Neuron (in vitro differentiated cells): ENCODE data around the gene PSD.
A peak's percentile ranks its signal among the peaks of the same experiment; 100 is the strongest.

Experiments
- H2AFZ ChIP-seq: one replicate; pipeline ENCODE4 v1.6.1; 2013; ENCODE audit warnings: low read depth, mild to moderate bottlenecking, inconsistent platforms, low read length, moderate library complexity
- H3K27me3 ChIP-seq: one replicate; pipeline ENCODE4 v1.6.1; 2013; ENCODE audit warnings: low read length; ENCODE audit not compliant: insufficient read depth
- H3K36me3 ChIP-seq: one replicate; pipeline ENCODE4 v1.6.1; 2013; ENCODE audit warnings: low read length; ENCODE audit not compliant: insufficient read depth
- H3K4me1 ChIP-seq: one replicate; pipeline ENCODE4 v1.6.1; 2013; ENCODE audit warnings: low read length; ENCODE audit not compliant: insufficient read depth
- H3K4me3 ChIP-seq: 2 replicates; pipeline ENCODE4 v1.5.1; 2013; ENCODE audit warnings: mild to moderate bottlenecking, low read length, moderate library complexity
- H3K9me3 ChIP-seq: one replicate; pipeline ENCODE4 v1.6.1; 2013; ENCODE audit warnings: low read length

PSD gene

DNA sequence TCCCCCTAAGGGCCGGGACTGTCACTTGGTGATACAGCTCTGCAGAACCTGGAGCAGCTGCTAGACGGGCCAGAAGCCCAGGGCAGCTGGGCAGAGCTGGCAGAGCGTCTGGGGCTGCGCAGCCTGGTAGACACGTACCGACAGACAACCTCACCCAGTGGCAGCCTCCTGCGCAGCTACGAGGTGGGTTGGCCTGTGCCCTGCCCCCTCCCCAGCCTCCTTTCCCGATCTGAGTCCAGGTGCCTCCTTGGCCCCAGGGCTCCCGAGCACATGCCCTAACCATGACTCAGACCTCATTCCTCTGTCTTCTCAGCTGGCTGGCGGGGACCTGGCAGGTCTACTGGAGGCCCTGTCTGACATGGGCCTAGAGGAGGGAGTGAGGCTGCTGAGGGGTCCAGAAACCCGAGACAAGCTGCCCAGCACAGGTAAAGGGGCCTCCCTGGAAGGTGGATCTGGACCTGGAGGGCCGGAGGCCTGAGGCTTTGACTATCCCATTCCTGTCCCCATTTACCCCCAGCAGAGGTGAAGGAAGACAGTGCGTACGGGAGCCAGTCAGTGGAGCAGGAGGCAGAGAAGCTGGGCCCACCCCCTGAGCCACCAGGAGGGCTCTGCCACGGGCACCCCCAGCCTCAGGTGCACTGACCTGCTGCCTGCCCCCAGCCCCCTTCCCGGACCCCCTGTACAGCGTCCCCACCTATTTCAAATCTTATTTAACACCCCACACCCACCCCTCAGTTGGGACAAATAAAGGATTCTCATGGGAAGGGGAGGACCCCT lies 16.7 kb downstream of the PSD start:
- H3K4me1 ChIP-seq: peaks cover 6% of the 10 kb centered on the region
- no peak overlapping the region for H2AFZ ChIP-seq
- no peaks in the 10 kb centered on the region for H3K27me3 ChIP-seq
- H3K36me3 ChIP-seq: peaks cover 31% of the 10 kb centered on the region
- no peak overlapping the region for H3K4me3 ChIP-seq
- H3K9me3 ChIP-seq: no peaks in the 10 kb centered on the region

DNA sequence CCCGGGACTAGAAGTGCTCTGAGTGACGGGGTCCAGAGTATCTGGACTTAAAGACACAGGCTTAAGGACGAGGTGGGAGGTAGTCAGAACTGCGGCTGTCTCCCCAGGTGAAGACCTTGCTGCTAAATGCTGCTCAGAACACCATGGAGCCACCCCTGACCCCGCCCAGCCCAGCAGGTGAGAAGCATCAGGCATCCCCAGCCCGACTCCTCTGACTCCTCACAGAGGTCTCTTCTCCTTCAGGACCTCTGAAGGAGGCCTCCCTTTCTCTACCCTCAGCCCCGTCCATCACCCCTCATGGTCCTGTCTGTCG lies 17.3 kb downstream of the PSD start:
- Histone ChIP-seq H3K27me3 (no peaks in the 10 kb centered on the region), H3K4me3 (no peak overlapping the region), H3K4me1 (peaks cover 8% of the 10 kb centered on the region), H3K9me3 (no peaks in the 10 kb centered on the region), H2AFZ (no peak overlapping the region), H3K36me3 (peaks cover 31% of the 10 kb centered on the region)

DNA sequence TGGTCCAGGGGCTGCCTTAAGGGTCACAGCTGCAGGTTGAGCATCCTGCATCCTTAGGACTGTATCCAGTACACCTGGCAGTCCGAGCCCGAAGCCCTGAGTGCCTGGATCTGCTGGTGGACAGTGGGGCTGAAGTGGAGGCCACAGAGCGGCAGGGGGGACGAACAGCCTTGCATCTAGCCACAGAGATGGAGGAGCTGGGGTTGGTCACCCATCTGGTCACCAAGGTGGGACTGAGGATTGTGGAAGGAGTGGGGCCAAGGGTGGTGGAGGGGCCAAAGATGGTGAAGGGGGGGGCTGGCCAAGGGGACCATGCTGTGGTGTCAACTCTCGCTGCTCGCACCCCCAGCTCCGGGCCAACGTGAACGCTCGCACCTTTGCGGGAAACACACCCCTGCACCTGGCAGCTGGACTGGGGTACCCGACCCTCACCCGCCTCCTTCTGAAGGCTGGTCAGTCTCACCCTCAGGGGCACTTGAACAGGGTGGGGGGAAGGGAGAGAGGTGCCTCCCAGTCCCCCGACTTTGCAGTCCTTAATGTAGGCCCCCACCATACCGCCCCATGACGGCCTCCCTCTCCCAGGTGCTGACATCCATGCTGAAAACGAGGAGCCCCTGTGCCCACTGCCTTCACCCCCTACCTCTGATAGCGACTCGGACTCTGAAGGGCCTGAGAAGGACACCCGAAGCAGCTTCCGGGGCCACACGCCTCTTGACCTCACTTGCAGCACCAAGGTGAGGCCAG lies 17.8 kb downstream of the PSD start:
- H3K36me3 ChIP-seq: peaks cover 31% of the 10 kb centered on the region
- H3K4me1 ChIP-seq: peaks cover 14% of the 10 kb centered on the region
- H3K9me3 ChIP-seq: no peaks in the 10 kb centered on the region
- no peaks in the 10 kb centered on the region for H3K27me3 ChIP-seq
- H3K4me3 ChIP-seq: no peak overlapping the region
- no peak overlapping the region for H2AFZ ChIP-seq

DNA sequence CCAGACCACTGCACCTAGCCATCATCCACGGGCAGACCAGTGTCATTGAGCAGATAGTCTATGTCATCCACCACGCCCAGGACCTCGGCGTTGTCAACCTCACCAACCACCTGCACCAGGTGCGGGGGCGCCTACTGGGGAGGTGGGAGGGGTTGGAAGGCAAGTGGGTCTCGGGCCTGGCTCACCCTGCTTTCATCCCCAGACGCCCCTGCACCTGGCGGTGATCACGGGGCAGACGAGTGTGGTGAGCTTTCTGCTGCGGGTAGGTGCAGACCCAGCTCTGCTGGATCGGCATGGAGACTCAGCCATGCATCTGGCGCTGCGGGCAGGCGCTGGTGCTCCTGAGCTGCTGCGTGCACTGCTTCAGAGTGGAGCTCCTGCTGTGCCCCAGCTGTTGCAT lies 18.5 kb downstream of the PSD start:
- Histone ChIP-seq H3K9me3 (no peaks in the 10 kb centered on the region), H3K4me3 (no peak overlapping the region), H2AFZ (no peak overlapping the region), H3K27me3 (no peaks in the 10 kb centered on the region), H3K4me1 (peaks cover 16% of the 10 kb centered on the region), H3K36me3 (peaks cover 31% of the 10 kb centered on the region)

DNA sequence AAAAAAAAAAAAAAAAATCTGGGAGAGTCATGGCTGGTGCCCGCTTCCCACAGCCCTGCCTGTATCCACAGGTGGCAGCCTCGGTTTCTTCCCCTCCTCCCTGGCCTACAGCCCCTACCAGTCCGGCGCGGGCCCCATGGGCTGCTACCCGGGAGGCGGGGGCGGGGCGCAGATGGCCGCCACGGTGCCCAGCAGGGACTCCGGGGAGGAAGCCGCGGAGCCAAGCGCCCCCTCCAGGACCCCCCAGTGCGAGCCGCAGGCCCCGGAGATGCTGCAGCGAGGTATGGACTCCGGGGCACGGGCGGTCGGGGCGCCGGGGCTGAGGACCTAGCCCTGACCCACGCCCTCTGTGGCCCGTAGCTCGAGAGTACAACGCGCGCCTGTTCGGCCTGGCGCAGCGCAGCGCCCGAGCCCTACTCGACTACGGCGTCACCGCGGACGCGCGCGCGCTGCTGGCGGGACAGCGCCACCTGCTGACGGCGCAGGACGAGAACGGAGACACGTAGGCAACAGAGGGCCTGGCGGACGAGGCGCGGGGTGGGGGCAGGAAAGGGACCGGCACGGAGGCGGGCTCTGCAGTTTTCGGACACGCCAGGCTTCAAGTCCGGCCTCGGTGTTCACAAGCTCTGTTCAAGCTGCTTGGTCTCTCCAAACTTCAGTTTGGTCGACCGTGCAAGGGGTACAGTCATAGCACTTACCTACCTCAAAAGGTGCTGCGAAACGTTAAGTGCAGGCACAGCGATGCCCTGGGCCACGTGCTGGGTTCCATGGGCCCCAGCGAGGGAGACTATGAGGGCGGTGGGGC lies 19.2 kb downstream of the PSD start:
- Histone ChIP-seq H2AFZ (peak overlapping the region; percentile 3), H3K4me1 (peaks cover 22% of the 10 kb centered on the region), H3K9me3 (no peaks in the 10 kb centered on the region), H3K4me3 (peak overlapping the region; percentile 32), H3K27me3 (no peaks in the 10 kb centered on the region), H3K36me3 (peaks cover 26% of the 10 kb centered on the region)

DNA sequence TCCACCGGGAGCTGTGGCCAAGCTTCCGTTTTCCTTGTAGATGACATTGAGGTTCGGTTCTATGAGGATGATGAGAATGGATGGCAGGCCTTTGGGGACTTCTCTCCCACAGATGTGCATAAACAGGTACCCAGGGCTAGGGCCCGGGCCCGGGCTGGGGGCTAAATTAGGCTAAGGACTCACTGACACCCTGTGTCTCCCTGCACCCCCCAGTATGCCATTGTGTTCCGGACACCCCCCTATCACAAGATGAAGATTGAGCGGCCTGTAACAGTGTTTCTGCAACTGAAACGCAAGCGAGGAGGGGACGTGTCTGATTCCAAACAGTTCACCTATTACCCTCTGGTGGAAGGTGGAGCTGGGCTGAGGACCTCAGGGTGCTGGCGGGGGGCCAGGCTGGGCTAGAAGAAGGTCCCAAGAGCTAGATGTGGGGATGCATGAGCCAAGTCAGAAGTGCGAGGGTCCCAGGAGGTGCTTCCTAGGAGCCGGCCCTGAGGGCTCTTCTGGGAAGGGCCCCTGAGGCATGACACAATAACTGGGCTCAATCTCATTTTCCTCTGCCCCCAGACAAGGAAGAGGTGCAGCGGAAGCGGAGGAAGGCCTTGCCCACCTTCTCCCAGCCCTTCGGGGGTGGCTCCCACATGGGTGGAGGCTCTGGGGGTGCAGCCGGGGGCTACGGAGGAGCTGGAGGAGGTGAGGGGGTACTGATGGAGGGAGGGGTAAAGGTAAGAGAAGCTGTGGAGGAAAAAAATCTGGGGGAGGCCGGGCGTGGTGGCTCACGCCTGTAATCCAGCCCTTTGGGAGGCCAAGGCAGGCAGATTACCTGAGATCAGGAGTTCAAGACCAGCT lies 20.2 kb downstream of the PSD start:
- Histone ChIP-seq H3K4me3 (no peak overlapping the region), H3K4me1 (peaks cover 24% of the 10 kb centered on the region), H3K27me3 (no peaks in the 10 kb centered on the region), H3K36me3 (peaks cover 22% of the 10 kb centered on the region), H2AFZ (no peak overlapping the region), H3K9me3 (no peaks in the 10 kb centered on the region)

DNA sequence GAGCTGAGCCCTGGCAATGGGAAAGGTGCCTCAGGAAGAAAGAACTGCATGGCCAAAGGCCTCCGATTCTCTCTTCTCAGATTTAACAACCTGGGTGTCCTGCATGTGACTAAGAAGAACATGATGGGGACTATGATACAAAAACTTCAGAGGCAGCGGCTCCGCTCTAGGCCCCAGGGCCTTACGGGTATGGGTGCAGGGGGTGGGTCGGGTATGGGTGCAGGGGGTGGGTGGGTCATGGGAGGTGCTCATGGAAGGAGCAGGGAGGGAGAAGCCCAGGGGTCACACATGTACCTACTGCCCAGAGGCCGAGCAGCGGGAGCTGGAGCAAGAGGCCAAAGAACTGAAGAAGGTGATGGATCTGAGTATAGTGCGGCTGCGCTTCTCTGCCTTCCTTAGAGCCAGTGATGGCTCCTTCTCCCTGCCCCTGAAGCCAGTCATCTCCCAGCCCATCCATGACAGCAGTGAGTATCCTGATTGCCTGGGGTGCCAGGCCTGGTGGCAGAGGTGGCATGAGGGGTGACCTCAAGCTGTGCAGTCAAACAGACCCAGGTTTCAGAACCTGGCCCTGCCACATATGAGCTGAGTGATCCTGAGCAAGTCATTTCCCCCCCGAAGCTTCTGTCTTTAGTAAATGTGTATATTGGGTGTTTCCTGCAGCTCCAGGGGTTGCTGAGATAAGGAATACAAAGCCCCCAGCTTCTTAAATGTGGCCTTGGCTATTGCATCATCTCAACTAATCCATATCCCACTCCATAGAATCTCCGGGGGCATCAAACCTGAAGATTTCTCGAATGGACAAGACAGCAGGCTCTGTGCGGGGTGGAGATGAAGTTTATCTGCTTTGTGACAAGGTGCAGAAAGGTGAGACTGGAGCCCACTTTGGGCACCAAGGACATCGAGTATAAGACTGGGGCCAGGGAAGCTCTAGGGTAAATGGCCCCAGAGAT lies 21.1 kb downstream of the PSD start:
- Histone ChIP-seq H3K4me1 (peaks cover 24% of the 10 kb centered on the region), H2AFZ (no peak overlapping the region), H3K27me3 (no peaks in the 10 kb centered on the region), H3K4me3 (no peak overlapping the region), H3K36me3 (peaks cover 19% of the 10 kb centered on the region), H3K9me3 (no peaks in the 10 kb centered on the region)

DNA sequence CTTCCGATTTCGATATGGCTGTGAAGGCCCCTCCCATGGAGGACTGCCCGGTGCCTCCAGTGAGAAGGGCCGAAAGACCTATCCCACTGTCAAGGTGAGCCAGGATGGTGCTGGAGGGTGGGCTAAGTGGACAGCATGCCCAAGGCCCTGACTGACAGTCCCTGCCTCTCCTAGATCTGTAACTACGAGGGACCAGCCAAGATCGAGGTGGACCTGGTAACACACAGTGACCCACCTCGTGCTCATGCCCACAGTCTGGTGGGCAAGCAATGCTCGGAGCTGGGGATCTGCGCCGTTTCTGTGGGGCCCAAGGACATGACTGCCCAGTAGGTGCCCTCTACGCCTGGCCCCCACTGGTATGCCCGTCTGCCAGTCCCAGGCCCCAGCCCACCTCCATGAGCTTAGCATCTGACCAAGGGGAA lies 21.8 kb downstream of the PSD start:
- no peaks in the 10 kb centered on the region for H3K9me3 ChIP-seq
- peaks cover 24% of the 10 kb centered on the region for H3K4me1 ChIP-seq
- peaks cover 17% of the 10 kb centered on the region for H3K36me3 ChIP-seq
- no peaks in the 10 kb centered on the region for H3K27me3 ChIP-seq
- H2AFZ ChIP-seq: no peak overlapping the region
- no peak overlapping the region for H3K4me3 ChIP-seq

DNA sequence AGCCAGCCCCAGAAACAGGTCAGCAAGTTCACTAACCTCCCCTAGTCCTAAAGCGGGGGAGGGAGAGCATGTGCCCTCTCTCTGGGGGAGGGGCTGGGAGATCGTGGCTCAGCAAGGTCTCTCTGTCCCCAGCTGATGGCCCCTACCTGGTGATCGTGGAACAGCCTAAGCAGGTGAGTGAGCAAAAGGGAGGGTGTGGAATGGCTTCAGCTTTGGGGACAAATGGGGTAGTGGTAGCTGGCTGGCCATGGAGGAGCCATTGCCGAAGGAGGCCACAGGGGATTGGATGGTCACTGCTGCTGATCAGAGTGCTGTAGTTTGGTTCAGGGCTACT lies 22.3 kb downstream of the PSD start:
- peak overlapping the region; percentile 54 for H3K4me3 ChIP-seq

DNA sequence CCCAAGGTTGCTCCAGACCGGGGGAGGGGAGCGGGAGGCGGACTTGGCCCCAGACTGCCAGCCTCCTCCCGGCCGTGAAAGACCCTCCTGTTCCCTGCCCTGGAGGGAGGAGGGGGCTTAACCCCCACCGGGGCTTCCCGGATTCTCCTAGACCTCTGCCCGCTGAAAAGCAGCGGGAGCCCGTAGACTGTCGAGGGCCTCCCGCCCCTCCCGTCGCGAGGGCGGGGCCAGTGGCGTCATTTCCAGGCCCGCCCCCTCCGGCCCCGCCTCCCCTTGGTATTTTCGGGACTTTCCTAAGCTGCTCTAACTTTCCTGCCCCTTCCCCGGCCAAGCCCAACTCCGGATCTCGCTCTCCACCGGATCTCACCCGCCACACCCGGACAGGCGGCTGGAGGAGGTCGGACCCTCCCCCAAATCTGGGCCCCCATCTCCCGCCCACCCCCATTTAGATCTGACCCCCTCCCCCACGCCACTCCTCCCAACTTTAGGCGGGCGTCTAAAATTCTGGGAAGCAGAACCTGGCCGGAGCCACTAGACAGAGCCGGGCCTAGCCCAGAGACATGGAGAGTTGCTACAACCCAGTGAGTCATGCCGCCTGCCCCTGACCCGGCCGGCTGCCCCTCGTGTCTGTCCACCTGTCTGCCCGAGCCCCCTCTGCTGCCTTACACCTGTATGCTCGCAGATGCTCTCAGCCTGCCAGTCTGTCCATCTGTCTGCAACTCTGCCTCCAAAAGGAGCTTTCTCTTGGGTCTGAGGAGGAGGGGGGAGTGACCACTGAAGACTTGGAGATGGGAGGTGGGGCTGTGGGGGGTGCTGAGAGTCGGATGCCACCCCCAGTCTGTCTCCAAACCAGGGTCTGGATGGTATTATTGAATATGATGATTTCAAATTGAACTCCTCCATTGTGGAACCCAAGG lies 22.9 kb downstream of the PSD start, which contains the start of gene NFKB2:
NFKB2 (plus strand) TSS at position 306 of the 917 bp plus-strand sequence; CDS start at position 561, 255 bp downstream.
- Histone ChIP-seq H3K36me3 (peaks cover 8% of the 10 kb centered on the region), H3K4me3 (peak within 1 kb of the TSS; percentile 54), H3K27me3 (no peaks in the 10 kb centered on the region), H2AFZ (peak within 1 kb of the TSS; percentile 91), H3K4me1 (peaks cover 24% of the 10 kb centered on the region), H3K9me3 (no peaks in the 10 kb centered on the region)

More for the DNA sequence above, 22.3 kb downstream of the PSD start:
- H3K9me3 ChIP-seq: no peaks in the 10 kb centered on the region
- H2AFZ ChIP-seq: no peak overlapping the region
- H3K4me1 ChIP-seq: peaks cover 24% of the 10 kb centered on the region
- H3K27me3 ChIP-seq: no peaks in the 10 kb centered on the region
- H3K36me3 ChIP-seq: peaks cover 13% of the 10 kb centered on the region

DNA sequence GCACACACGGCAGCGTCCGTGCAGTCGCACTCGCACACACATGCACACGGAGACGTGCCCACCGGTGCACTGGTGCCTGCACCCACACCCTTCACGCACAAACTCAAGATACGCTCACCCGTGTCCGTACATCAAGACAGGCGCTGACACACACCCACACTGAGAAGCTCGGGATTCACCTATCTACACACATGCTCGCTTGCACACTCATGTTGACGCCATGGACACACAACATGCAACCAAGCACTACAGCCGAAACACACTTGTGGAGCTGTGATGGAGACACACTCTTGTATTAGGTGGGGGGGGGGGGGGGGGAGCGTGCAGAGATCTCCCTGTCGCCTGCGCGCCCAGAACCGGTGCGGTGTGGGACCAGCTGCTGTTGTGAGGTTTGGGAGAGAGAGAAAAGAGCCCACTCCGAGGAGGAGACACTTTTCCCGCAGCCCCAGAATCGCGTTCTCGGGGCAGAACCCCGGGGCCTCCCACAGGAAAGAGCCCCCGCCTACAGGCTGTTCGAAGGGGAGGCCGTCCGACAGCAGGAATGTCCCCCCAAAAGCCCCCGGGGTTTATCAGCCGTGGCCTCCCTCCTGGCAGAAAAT lies 23.7 kb downstream of the PSD start:
- Histone ChIP-seq H3K27me3 (no peaks in the 10 kb centered on the region), H3K4me3 (peak overlapping the region; percentile 54), H2AFZ (peak overlapping the region; percentile 91), H3K36me3 (peaks cover 4% of the 10 kb centered on the region), H3K9me3 (no peaks in the 10 kb centered on the region), H3K4me1 (peaks cover 24% of the 10 kb centered on the region)
